GM12874 (cell line): ENCODE data around the gene BSN.

ENCODE experiments used
- TF ChIP-seq, protein P1 (sequence below): IDR thresholded peaks from 2 replicates; pipeline ENCODE4 v1.5.1; 2011; ENCODE audit warnings: low read depth, mild to moderate bottlenecking, control low read depth, low read length, moderate library complexity; ENCODE audit not compliant: insufficient read depth

BSN gene

DNA sequence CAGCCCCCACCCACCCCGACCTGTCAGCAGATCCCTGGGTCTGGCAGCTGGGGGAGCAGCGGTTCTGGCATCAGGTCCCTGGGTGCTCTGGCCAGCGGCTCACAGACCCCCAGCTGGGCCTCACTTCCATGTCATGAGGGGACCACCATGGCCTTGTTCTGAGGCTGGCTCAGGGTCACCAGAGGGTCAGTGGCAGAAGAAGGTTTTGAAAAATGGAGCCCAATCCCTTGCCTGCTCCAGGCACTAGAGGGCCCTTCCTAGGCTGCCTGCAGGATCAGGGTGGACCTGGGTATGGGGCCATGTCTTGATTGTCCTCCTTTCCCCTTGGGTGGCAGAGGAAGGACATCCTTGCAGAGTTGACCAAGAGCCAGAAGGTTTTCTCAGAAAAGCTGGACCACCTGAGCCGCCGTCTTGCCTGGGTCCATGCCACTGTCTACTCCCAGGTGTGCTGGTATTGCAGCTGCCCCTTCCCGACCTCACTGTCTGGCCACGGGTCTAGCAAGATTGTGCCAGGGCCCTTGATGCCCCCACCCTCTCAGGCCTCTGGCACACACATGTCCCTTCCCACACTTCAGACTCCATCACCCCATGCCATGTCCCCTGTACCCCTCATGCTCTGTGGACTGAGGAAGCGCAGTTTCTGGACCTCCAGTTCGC lies 152.3 kb downstream of the BSN start:
- TF ChIP-seq, protein P1, sequence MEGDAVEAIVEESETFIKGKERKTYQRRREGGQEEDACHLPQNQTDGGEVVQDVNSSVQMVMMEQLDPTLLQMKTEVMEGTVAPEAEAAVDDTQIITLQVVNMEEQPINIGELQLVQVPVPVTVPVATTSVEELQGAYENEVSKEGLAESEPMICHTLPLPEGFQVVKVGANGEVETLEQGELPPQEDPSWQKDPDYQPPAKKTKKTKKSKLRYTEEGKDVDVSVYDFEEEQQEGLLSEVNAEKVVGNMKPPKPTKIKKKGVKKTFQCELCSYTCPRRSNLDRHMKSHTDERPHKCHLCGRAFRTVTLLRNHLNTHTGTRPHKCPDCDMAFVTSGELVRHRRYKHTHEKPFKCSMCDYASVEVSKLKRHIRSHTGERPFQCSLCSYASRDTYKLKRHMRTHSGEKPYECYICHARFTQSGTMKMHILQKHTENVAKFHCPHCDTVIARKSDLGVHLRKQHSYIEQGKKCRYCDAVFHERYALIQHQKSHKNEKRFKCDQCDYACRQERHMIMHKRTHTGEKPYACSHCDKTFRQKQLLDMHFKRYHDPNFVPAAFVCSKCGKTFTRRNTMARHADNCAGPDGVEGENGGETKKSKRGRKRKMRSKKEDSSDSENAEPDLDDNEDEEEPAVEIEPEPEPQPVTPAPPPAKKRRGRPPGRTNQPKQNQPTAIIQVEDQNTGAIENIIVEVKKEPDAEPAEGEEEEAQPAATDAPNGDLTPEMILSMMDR = no peak

- TF ChIP-seq, protein P1 = no peak
Measured at GRCh38 chr3:49707113-49707480, 152.8 kb downstream of the BSN start.

DNA sequence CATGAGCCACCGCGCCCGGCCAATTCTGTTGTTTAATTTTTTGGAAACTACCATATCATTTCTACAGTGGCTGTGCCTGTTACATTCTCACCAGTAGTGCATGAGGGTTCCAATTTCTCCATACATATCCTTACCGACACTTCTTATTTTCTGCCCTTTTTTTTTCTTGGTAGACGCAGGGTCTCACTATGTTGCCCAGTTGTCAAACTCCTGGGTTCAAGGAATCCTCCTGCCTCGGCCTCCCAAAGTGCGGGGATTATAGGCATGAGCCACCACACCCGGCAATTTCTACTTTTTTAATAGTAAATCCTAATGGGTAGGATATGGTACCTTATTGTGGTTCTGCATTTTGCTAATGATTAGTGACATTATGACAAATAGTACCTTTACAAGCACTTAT lies 155.6 kb downstream of the BSN start:
- TF ChIP-seq, protein P1 = no peak

DNA sequence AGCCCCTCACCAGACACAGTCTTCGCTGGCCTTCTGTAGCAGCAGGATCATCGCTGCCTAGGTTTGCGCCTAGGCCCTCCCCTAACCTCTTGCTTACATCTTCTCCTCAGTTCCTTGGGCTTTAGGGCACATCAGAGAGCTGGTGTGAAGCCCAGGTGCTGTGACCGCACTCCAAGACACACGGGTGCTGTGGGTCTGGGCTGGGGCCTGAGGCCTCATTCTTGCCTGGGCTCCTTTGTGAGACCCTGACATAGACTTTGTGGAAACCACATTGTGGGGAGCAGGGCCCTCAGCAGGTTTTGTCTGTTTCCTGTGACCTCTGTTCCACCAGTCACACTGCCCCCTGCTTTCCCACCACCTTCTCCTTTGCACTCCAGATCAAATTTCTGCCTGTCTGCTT lies 157.2 kb downstream of the BSN start:
- TF ChIP-seq, protein P1 = no peak

- TF ChIP-seq, protein P1 = no peak
Measured at GRCh38 chr3:49712166-49712565, 157.9 kb downstream of the BSN start.

DNA sequence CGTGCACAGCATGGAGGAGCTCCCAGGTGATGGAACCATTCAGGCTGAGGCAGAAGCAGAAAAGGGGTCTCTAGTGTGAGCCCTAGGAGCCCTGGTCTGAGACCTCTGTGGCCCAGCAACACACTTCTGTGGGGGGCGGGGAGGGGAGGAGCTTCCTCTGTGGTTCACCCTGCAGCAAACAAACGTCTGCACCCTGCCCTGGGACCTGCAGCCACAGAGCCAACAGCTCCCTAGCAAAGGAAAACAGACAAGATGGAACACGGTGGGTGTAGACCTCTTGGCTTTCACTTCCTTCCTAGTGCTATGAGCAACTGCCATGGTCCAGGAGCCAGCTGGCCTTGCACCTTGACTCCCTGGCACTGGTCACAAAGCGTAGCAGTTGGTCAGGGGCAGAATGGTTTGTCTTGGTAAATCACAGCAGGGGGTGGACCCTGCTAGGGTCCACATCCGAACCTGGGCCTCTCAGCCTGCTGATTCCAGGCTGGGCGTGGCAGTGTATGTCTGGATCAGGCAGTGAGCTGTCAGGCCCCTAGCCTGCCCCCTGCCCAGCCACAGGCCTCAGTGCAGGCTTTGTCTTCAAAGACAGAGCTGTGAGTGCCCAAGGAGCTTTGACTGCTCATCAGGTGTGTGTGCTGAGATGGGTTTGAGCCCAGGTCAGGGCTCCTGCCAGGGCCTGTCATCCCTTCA lies 158.5 kb downstream of the BSN start:
- TF ChIP-seq, protein P1 = no peak

GRCh38 chr3:49713336-49714105 lies 159.2 kb downstream of the BSN start:
- TF ChIP-seq, protein P1 = no peak
